Stimulated activated naive B cell treated with anti-CD40 and anti-IgM and Interleukin-4, amounts not matched to agents 10 μg/mL and 1 μg/mL and 100 μg/mL, for 72 hours (primary cell): ENCODE measurements around the gene GLRX.
"Not testable (repeated sequence)": the region's sequence is repeated elsewhere in the genome, so short reads cannot be mapped to it uniquely, and the experiment has no call there.

Experiments used
- ATAC-seq, 2 donors: fragments of 150-1000 bp; cut with Tn5 transposase; replicated peaks; 2 replicates each; pipeline ENCODE4 v1.10.0; 2021; ENCODE audit warnings: moderate library complexity in 1 of 2
- DNase-seq: peaks from one replicate; pipeline ENCODE4 v3.0.0; 2021
- H3K27ac Mint-ChIP-seq: one replicate; pipeline ENCODE4 v1.8.0; 2022; ENCODE audit warnings: mild to moderate bottlenecking, mixed read lengths
- H3K27me3 Mint-ChIP-seq, 2 donors: one replicate each; pipeline ENCODE4 v1.8.0; 2022; ENCODE audit warnings: mixed read lengths in 2 of 2
- H3K36me3 Mint-ChIP-seq, 2 donors: one replicate each; pipeline ENCODE4 v1.8.0; 2022; ENCODE audit warnings: mixed read lengths in 2 of 2, mild to moderate bottlenecking in 1 of 2
- H3K4me1 Mint-ChIP-seq, 2 donors: one replicate each; pipeline ENCODE4 v1.8.0; 2022; ENCODE audit warnings: mixed read lengths in 2 of 2, mild to moderate bottlenecking in 1 of 2
- H3K4me3 Mint-ChIP-seq, 2 donors: one replicate each; pipeline ENCODE4 v1.8.0; 2022; ENCODE audit warnings: mild to moderate bottlenecking in 2 of 2, mixed read lengths in 2 of 2, moderate library complexity in 1 of 2
- H3K9me3 Mint-ChIP-seq, 2 donors: one replicate each; pipeline ENCODE4 v1.8.0; 2022; ENCODE audit warnings: mixed read lengths in 2 of 2, mild to moderate bottlenecking in 1 of 2

Gene GLRX

GRCh38 chr5:95822542-95823181 lies at the start of gene GLRX:
Gene GLRX, minus strand, starts transcription at chr5:95822726. Its CDS starts 64 bp downstream, at chr5:95822662.
- peak within 1 kb of the TSS; percentile 87 to 91 for H3K4me3 Mint-ChIP-seq
- DNase-seq, result peak; percentile 19
- no peaks in the 10 kb centered on the region for H3K9me3 Mint-ChIP-seq
- no peaks in the 10 kb centered on the region for H3K27me3 Mint-ChIP-seq
- H3K36me3 Mint-ChIP-seq, result no peaks in the 10 kb centered on the region
- ATAC-seq, result peak; percentile 26 to 33
- H3K27ac Mint-ChIP-seq, result peak within 1 kb of the TSS; percentile 93
- H3K4me1 Mint-ChIP-seq, result peaks cover 37 to 55% of the 10 kb centered on the region in 2 donors

- Mint-ChIP-seq H3K36me3 (peaks cover 0 to 3% of the 10 kb centered on the region in 2 donors), H3K9me3 (peaks cover 0 to 2% of the 10 kb centered on the region in 2 donors), H3K27ac (no peak overlapping the region), H3K27me3 (no peaks in the 10 kb centered on the region), H3K4me3 (no peak overlapping the region), H3K4me1 (peaks cover 21 to 51% of the 10 kb centered on the region in 2 donors)
- ATAC-seq, result no peak
- DNase-seq, result no peak
Measured at GRCh38 chr5:95871146-95871806, 48.8 kb upstream of the GLRX start.

- peak overlapping the region; percentile 91 for H3K27ac Mint-ChIP-seq
- H3K4me3 Mint-ChIP-seq, result peak overlapping the region; percentile 51 to 52
- ATAC-seq, result peak; percentile 65 to 68
- no peak for DNase-seq
- H3K36me3 Mint-ChIP-seq, result peaks cover 0 to 3% of the 10 kb centered on the region in 2 donors
- peaks cover 21 to 54% of the 10 kb centered on the region in 2 donors for H3K4me1 Mint-ChIP-seq
- peaks cover 0 to 2% of the 10 kb centered on the region in 2 donors for H3K9me3 Mint-ChIP-seq
- no peaks in the 10 kb centered on the region for H3K27me3 Mint-ChIP-seq
Measured at GRCh38 chr5:95870105-95870672, 47.7 kb upstream of the GLRX start.

GRCh38 chr5:95869173-95869855 lies 46.8 kb upstream of the GLRX start:
- peak; percentile 37 for DNase-seq
- H3K4me3 Mint-ChIP-seq, result peak overlapping the region; percentile 37 to 43
- H3K4me1 Mint-ChIP-seq, result peaks cover 24 to 54% of the 10 kb centered on the region in 2 donors
- peak; percentile 78 to 84 for ATAC-seq
- not testable (repeated sequence) for H3K9me3 Mint-ChIP-seq, H3K36me3 Mint-ChIP-seq, H3K27me3 Mint-ChIP-seq
- peak overlapping the region; percentile 77 for H3K27ac Mint-ChIP-seq

- no peak for ATAC-seq
- peaks cover 0 to 2% of the 10 kb centered on the region in 2 donors for H3K9me3 Mint-ChIP-seq
- peaks cover 0 to 3% of the 10 kb centered on the region in 2 donors for H3K36me3 Mint-ChIP-seq
- H3K4me1 Mint-ChIP-seq, result peaks cover 27 to 54% of the 10 kb centered on the region in 2 donors
- H3K4me3 Mint-ChIP-seq, result no peak overlapping the region
- DNase-seq, result no peak
- H3K27me3 Mint-ChIP-seq, result no peaks in the 10 kb centered on the region
- no peak overlapping the region for H3K27ac Mint-ChIP-seq
Measured at GRCh38 chr5:95868136-95868535, 45.6 kb upstream of the GLRX start.

GRCh38 chr5:95866435-95867040 lies 44.0 kb upstream of the GLRX start:
- Mint-ChIP-seq H3K36me3 (peaks cover 0 to 3% of the 10 kb centered on the region in 2 donors), H3K4me3 (no peak overlapping the region), H3K27ac (peak overlapping the region; percentile 90), H3K9me3 (peaks cover 0 to 2% of the 10 kb centered on the region in 2 donors), H3K4me1 (peaks cover 40 to 67% of the 10 kb centered on the region in 2 donors), H3K27me3 (no peaks in the 10 kb centered on the region)
- no peak for ATAC-seq
- DNase-seq, result no peak

GRCh38 chr5:95864944-95865504 lies 42.5 kb upstream of the GLRX start:
- H3K36me3 Mint-ChIP-seq, result peaks cover 0 to 3% of the 10 kb centered on the region in 2 donors
- peaks cover 0 to 2% of the 10 kb centered on the region in 2 donors for H3K9me3 Mint-ChIP-seq
- H3K4me3 Mint-ChIP-seq, result no peak overlapping the region
- no peak for DNase-seq
- ATAC-seq, result no peak
- peaks cover 42 to 70% of the 10 kb centered on the region in 2 donors for H3K4me1 Mint-ChIP-seq
- no peaks in the 10 kb centered on the region for H3K27me3 Mint-ChIP-seq
- H3K27ac Mint-ChIP-seq, result no peak overlapping the region

GRCh38 chr5:95864456-95864855 lies 41.9 kb upstream of the GLRX start:
- H3K27ac Mint-ChIP-seq, result no peak overlapping the region
- ATAC-seq, result no peak

GRCh38 chr5:95863383-95863757 lies 40.8 kb upstream of the GLRX start:
- ATAC-seq (no peak), DNase-seq (no peak)
- Mint-ChIP-seq H3K4me1 (peaks cover 44 to 72% of the 10 kb centered on the region in 2 donors), H3K9me3 (peaks cover 0 to 2% of the 10 kb centered on the region in 2 donors), H3K4me3 (no peak overlapping the region), H3K27me3 (no peaks in the 10 kb centered on the region), H3K27ac (peak overlapping the region; percentile 84), H3K36me3 (peaks cover 0 to 2% of the 10 kb centered on the region in 2 donors)

More at GRCh38 chr5:95864456-95864855, 41.9 kb upstream of the GLRX start:
- peaks cover 0 to 3% of the 10 kb centered on the region in 2 donors for H3K36me3 Mint-ChIP-seq
- peaks cover 0 to 2% of the 10 kb centered on the region in 2 donors for H3K9me3 Mint-ChIP-seq
- H3K27me3 Mint-ChIP-seq, result no peaks in the 10 kb centered on the region
- peaks cover 41 to 70% of the 10 kb centered on the region in 2 donors for H3K4me1 Mint-ChIP-seq
- DNase-seq, result no peak
- H3K4me3 Mint-ChIP-seq, result no peak overlapping the region

GRCh38 chr5:95862671-95863382 lies 40.3 kb upstream of the GLRX start:
- Mint-ChIP-seq H3K27ac (peak overlapping the region; percentile 84), H3K36me3 (no peaks in the 10 kb centered on the region), H3K9me3 (no peaks in the 10 kb centered on the region), H3K4me3 (peak overlapping the region in 1 of 2 donors; percentile 3), H3K4me1 (peaks cover 43 to 70% of the 10 kb centered on the region in 2 donors), H3K27me3 (no peaks in the 10 kb centered on the region)
- DNase-seq, result no peak
- ATAC-seq, result no peak

GRCh38 chr5:95861864-95862561 lies 39.5 kb upstream of the GLRX start:
- no peaks in the 10 kb centered on the region for H3K27me3 Mint-ChIP-seq
- peak overlapping the region; percentile 92 for H3K27ac Mint-ChIP-seq
- peak in 1 of 2 donors; percentile 23 for ATAC-seq
- no peak for DNase-seq
- H3K36me3 Mint-ChIP-seq, result no peaks in the 10 kb centered on the region
- H3K4me1 Mint-ChIP-seq, result peaks cover 45 to 65% of the 10 kb centered on the region in 2 donors
- H3K9me3 Mint-ChIP-seq, result no peaks in the 10 kb centered on the region
- peak overlapping the region; percentile 61 to 76 for H3K4me3 Mint-ChIP-seq

GRCh38 chr5:95861221-95861863 lies 38.8 kb upstream of the GLRX start:
- H3K4me3 Mint-ChIP-seq, result peak overlapping the region; percentile 61 to 76
- no peaks in the 10 kb centered on the region for H3K36me3 Mint-ChIP-seq
- peak overlapping the region; percentile 92 for H3K27ac Mint-ChIP-seq
- peak; percentile 23 to 58 for ATAC-seq
- H3K27me3 Mint-ChIP-seq, result no peaks in the 10 kb centered on the region
- H3K9me3 Mint-ChIP-seq, result no peaks in the 10 kb centered on the region
- peak; percentile 35 for DNase-seq
- H3K4me1 Mint-ChIP-seq, result peaks cover 41 to 59% of the 10 kb centered on the region in 2 donors
